SK-N-SH treated with all-trans-retinoic acid at 6 μM for 48 hours (cell line): ENCODE data around the gene HRCT1.

Experiments
- ATAC-seq: fragments of 200-7000 bp; cut with Tn5 transposase; 3 replicates; pipeline ENCODE4 v1.9.1; 2020; ENCODE audit warnings: mild to moderate bottlenecking, moderate library complexity
- ARNTL ChIP-seq: fragments of 450-650 bp; formaldehyde crosslinking; IDR thresholded peaks from 2 replicates; pipeline ENCODE4 v1.5.0; 2020; ENCODE audit warnings: low read depth, mild to moderate bottlenecking, moderate library complexity, borderline replicate concordance
- BACH2 ChIP-seq: fragments of 250-450 bp; sonication (Bioruptor Pico); IDR thresholded peaks from 2 replicates; pipeline ENCODE4 v1.9.0; 2021; ENCODE audit warnings: mild to moderate bottlenecking, borderline replicate concordance
- CSDC2 ChIP-seq: fragments of 250-450 bp; sonication (Bioruptor Pico); IDR thresholded peaks from 2 replicates; pipeline ENCODE4 v1.5.0; 2020; ENCODE audit warnings: mild to moderate bottlenecking, moderate library complexity
- ESRRG ChIP-seq: fragments of 250-450 bp; sonication (Bioruptor Pico); IDR thresholded peaks from 2 replicates; pipeline ENCODE4 v1.6.1; 2021; ENCODE audit warnings: mild to moderate bottlenecking
- GLIS3 ChIP-seq: fragments of 250-450 bp; sonication (Bioruptor Pico); IDR thresholded peaks from 2 replicates; pipeline ENCODE4 v1.5.0; 2020; ENCODE audit warnings: mild to moderate bottlenecking, moderate library complexity
- ISL1 ChIP-seq: fragments of 250-450 bp; sonication (Bioruptor Pico); IDR thresholded peaks from 2 replicates; pipeline ENCODE4 v2.1.2; 2022; ENCODE audit warnings: mild to moderate bottlenecking, moderate library complexity
- OSR1 ChIP-seq: fragments of 250-450 bp; sonication (Bioruptor Pico); IDR thresholded peaks from 2 replicates; pipeline ENCODE4 v1.8.0; 2022; ENCODE audit warnings: moderate library complexity, mild to moderate bottlenecking, inconsistent platforms
- PPARA ChIP-seq: fragments of 250-450 bp; sonication (Bioruptor Pico); IDR thresholded peaks from 2 replicates; pipeline ENCODE4 v1.5.0; 2020; ENCODE audit warnings: mild to moderate bottlenecking, borderline replicate concordance
- RARB ChIP-seq: fragments of 250-450 bp; sonication (Bioruptor Pico); IDR thresholded peaks from 2 replicates; pipeline ENCODE4 v1.8.0; 2021; ENCODE audit warnings: mild to moderate bottlenecking, moderate library complexity
- SNAI2 ChIP-seq: fragments of 250-450 bp; sonication (Bioruptor Pico); IDR thresholded peaks from 2 replicates; pipeline ENCODE4 v1.5.0; 2020; ENCODE audit warnings: mild to moderate bottlenecking, moderate library complexity
- TCF4 ChIP-seq: fragments of 250-450 bp; sonication (Bioruptor Pico); IDR thresholded peaks from 2 replicates; pipeline ENCODE4 v1.8.0; 2021; ENCODE audit warnings: mild to moderate bottlenecking, moderate library complexity, borderline replicate concordance
- TOX ChIP-seq: fragments of 250-450 bp; sonication (Bioruptor Pico); IDR thresholded peaks from 2 replicates; pipeline ENCODE4 v1.8.0; 2021; ENCODE audit warnings: mild to moderate bottlenecking, moderate library complexity, borderline replicate concordance
- ZFP3 ChIP-seq: fragments of 250-450 bp; sonication (Bioruptor Pico); IDR thresholded peaks from 2 replicates; pipeline ENCODE4 v1.5.0; 2020; ENCODE audit warnings: mild to moderate bottlenecking, moderate library complexity
- ZFP30 ChIP-seq: fragments of 450-650 bp; formaldehyde crosslinking; IDR thresholded peaks from 2 replicates; pipeline ENCODE4 v1.5.0; 2022; ENCODE audit warnings: mild to moderate bottlenecking, moderate library complexity
- ZNF565 ChIP-seq: fragments of 450-650 bp; formaldehyde crosslinking; conservative IDR thresholded peaks from 2 replicates; pipeline ENCODE4 v1.5.0; 2020; ENCODE audit warnings: low read depth, mild to moderate bottlenecking, moderate library complexity
- ZNF70 ChIP-seq: fragments of 450-650 bp; formaldehyde crosslinking; IDR thresholded peaks from 2 replicates; pipeline ENCODE4 v1.5.0; 2020; ENCODE audit warnings: mild to moderate bottlenecking, moderate library complexity
- ZNF8 ChIP-seq: fragments of 450-650 bp; formaldehyde crosslinking; IDR thresholded peaks from 2 replicates; pipeline ENCODE4 v1.5.0; 2020; ENCODE audit warnings: mild to moderate bottlenecking, moderate library complexity
- TF ChIP-seq, protein P1 (sequence below): fragments of 250-450 bp; sonication (Bioruptor Pico); IDR thresholded peaks from 2 replicates; pipeline ENCODE4 v1.5.1; 2020; ENCODE audit warnings: low read depth, mild to moderate bottlenecking, moderate library complexity
- TF ChIP-seq, protein P2 (sequence below): fragments of 250-450 bp; sonication (Bioruptor Pico); IDR thresholded peaks from 2 replicates; pipeline ENCODE4 v1.8.0; 2021; ENCODE audit warnings: low read depth, mild to moderate bottlenecking, moderate library complexity, borderline replicate concordance
- TF ChIP-seq, protein P3 (sequence below): fragments of 250-450 bp; sonication (Bioruptor Pico); IDR thresholded peaks from 2 replicates; pipeline ENCODE4 v1.5.1; 2021; ENCODE audit warnings: mild to moderate bottlenecking, moderate library complexity
- TF ChIP-seq, protein P4 (sequence below): fragments of 250-450 bp; sonication (Bioruptor Pico); IDR thresholded peaks from 2 replicates; pipeline ENCODE4 v1.5.0; 2020; ENCODE audit warnings: mild to moderate bottlenecking, moderate library complexity

HRCT1 gene

DNA sequence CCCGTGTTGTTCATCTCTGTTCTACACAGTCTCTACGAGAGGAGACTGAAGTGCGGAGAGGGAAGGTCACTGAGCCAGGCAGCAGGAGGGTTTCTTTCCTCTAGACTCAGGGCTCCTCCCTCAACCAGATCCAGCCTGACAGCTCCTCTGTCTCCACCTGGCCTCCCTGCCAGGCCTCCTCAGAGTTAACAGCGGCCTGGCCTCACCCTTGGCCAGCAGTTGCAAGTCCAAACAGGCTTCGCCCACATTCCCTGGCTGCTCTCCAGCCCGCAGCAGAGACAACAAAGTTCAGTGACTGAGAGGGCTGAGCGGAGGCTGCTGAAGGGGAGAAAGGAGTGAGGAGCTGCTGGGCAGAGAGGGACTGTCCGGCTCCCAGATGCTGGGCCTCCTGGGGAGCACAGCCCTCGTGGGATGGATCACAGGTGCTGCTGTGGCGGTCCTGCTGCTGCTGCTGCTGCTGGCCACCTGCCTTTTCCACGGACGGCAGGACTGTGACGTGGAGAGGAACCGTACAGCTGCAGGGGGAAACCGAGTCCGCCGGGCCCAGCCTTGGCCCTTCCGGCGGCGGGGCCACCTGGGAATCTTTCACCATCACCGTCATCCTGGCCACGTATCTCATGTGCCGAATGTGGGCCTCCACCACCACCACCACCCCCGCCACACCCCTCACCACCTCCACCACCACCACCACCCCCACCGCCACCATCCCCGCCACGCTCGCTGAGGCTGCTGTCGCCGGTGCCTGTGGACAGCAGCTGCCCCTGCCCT, at the start of gene HRCT1:
Gene HRCT1, plus strand, starts transcription at position 291 of the 768 bp plus-strand sequence. Its CDS starts 86 bp downstream, at position 377.
- ATAC-seq, result peak; percentile 76
- TF ChIP-seq ZFP3 (CRISPR knock-in tag), result peak; percentile 75
- peak; percentile 27; the same call in 1 of the 2 replicates for TF ChIP-seq SNAI2 (CRISPR knock-in tag)
- no peak; the same call in 1 of the 2 replicates for TF ChIP-seq ZFP30

DNA sequence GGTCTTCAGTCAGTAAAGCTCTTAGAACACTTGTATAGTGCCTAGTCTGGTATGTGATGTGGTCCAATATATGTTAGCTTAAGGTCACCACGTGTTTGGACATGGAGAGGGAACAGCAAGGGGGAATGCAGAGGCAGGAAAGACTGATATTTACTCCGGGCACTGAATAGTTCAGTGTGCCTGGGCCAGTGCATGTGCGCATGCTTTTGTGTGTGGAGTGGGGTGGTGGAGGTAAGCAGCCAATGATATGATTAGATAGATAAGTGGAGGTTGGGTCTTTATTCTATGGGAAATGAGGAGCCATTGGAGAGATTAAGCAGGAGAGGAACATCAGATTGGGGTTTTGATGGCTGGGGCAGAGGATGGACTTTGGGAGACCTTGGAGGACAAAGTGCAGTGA, 49.8 kb upstream of the HRCT1 start:
- no peak for ATAC-seq
- no peak for TF ChIP-seq ESRRG (CRISPR knock-in tag)
- no peak for TF ChIP-seq TOX
- TF ChIP-seq ZFP3 (CRISPR knock-in tag), result no peak
- TF ChIP-seq, protein P1, sequence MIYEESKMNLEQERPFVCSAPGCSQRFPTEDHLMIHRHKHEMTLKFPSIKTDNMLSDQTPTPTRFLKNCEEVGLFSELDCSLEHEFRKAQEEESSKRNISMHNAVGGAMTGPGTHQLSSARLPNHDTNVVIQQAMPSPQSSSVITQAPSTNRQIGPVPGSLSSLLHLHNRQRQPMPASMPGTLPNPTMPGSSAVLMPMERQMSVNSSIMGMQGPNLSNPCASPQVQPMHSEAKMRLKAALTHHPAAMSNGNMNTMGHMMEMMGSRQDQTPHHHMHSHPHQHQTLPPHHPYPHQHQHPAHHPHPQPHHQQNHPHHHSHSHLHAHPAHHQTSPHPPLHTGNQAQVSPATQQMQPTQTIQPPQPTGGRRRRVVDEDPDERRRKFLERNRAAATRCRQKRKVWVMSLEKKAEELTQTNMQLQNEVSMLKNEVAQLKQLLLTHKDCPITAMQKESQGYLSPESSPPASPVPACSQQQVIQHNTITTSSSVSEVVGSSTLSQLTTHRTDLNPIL (CRISPR knock-in tag), result no peak
- no peak for TF ChIP-seq PPARA
- TF ChIP-seq ARNTL (CRISPR knock-in tag), result no peak
- no peak for TF ChIP-seq ISL1 (CRISPR knock-in tag)
- TF ChIP-seq, protein P2, sequence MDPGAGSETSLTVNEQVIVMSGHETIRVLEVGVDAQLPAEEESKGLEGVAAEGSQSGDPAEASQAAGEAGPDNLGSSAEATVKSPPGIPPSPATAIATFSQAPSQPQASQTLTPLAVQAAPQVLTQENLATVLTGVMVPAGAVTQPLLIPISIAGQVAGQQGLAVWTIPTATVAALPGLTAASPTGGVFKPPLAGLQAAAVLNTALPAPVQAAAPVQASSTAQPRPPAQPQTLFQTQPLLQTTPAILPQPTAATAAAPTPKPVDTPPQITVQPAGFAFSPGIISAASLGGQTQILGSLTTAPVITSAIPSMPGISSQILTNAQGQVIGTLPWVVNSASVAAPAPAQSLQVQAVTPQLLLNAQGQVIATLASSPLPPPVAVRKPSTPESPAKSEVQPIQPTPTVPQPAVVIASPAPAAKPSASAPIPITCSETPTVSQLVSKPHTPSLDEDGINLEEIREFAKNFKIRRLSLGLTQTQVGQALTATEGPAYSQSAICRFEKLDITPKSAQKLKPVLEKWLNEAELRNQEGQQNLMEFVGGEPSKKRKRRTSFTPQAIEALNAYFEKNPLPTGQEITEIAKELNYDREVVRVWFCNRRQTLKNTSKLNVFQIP (CRISPR knock-in tag), result no peak
- TF ChIP-seq ZFP30, result no peak
- TF ChIP-seq, protein P3, sequence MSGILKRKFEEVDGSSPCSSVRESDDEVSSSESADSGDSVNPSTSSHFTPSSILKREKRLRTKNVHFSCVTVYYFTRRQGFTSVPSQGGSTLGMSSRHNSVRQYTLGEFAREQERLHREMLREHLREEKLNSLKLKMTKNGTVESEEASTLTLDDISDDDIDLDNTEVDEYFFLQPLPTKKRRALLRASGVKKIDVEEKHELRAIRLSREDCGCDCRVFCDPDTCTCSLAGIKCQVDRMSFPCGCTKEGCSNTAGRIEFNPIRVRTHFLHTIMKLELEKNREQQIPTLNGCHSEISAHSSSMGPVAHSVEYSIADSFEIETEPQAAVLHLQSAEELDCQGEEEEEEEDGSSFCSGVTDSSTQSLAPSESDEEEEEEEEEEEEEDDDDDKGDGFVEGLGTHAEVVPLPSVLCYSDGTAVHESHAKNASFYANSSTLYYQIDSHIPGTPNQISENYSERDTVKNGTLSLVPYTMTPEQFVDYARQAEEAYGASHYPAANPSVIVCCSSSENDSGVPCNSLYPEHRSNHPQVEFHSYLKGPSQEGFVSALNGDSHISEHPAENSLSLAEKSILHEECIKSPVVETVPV (CRISPR knock-in tag), result no peak
- no peak for TF ChIP-seq SNAI2 (CRISPR knock-in tag)
- no peak for TF ChIP-seq TCF4 (CRISPR knock-in tag)
- no peak for TF ChIP-seq ZNF70 (CRISPR knock-in tag)

DNA sequence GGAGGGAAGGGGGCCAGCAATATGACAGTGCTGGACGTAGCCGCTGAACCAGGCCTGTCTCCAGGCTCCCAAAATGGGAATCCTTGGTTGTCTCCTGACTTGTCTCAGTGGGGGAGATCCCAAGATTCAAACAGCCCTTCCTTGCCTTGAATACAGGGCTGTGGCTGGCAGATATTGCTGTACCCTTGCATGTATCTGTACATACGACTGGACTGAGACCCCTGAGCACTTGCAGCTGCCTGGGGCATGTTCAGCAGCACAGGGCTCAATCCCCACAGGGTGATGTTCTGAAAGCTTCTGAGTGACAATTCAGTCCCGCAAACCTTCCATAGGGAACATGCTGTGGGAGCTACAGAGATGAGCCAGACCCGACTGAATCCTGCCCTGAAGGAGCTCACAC, 49.1 kb upstream of the HRCT1 start:
- no peak for ATAC-seq
- no peak for TF ChIP-seq RARB (CRISPR knock-in tag)

DNA sequence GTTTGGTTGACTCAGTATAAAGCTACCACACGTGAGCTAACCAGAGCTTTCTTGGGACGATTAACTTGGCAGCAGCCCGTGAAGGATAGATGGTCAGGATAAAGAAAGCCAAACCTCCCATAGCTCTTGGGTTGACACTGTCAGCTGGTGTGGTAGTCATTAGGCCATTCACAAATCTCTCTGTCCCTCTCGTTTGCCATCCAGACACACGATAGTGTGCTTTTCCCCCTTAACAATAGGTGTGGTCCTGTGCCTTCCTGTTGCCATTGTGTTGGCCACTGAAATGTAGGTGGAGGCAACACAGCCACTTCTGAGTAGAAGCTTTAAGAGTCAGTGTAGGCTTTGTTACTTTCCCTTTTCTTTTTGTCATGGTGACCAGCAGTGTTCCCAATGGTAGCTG, 47.5 kb upstream of the HRCT1 start:
- TF ChIP-seq BACH2 (CRISPR knock-in tag), result no peak
- no peak for TF ChIP-seq ZFP30
- TF ChIP-seq, protein P2 (CRISPR knock-in tag), result no peak
- no peak for TF ChIP-seq ISL1 (CRISPR knock-in tag)
- no peak for TF ChIP-seq ZNF70 (CRISPR knock-in tag)
- TF ChIP-seq PPARA, result no peak
- no peak for TF ChIP-seq ZNF8 (CRISPR knock-in tag)
- TF ChIP-seq SNAI2 (CRISPR knock-in tag), result no peak
- TF ChIP-seq CSDC2 (CRISPR knock-in tag), result no peak
- TF ChIP-seq TOX, result no peak
- no peak for TF ChIP-seq OSR1 (CRISPR knock-in tag)
- ATAC-seq, result no peak

DNA sequence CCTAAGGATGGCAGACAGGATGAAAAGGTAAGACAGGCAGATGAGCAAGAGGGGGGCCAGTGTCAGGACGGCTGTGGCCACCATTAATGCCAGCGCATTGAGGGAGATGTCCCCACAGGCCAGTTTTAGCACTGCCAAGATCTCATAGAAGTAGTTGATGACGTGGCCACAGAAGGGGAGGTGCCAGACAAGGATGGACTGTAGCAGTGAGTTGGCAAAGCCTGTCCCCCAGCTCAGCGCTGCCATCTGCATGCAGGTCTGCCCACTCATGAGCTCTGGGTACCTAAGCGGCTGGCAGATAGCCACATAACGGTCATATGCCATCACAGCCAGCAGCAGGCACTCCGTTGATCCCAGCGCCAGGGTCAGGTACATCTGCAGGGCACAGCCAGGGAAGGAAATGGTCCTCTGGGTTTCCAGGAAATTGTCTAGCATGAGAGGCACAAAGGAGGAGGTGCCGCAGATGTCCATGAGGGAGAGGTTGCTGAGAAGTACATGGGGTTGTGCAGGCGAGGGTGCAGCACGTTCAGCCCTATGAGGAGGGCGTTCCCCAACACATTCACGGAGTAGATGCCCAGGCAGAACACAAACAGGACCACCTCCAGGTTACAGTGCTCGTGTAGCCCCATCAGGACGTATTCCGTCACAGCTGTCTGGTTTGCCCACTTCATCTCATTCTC, 46.6 kb upstream of the HRCT1 start:
- TF ChIP-seq RARB (CRISPR knock-in tag) (no peak), GLIS3 (CRISPR knock-in tag) (no peak), OSR1 (CRISPR knock-in tag) (no peak), ZNF8 (CRISPR knock-in tag) (no peak), TCF4 (CRISPR knock-in tag) (no peak), TOX (no peak), ZNF565 (CRISPR knock-in tag) (no peak)
- TF ChIP-seq, protein P2 (CRISPR knock-in tag), result no peak
- TF ChIP-seq, protein P4, sequence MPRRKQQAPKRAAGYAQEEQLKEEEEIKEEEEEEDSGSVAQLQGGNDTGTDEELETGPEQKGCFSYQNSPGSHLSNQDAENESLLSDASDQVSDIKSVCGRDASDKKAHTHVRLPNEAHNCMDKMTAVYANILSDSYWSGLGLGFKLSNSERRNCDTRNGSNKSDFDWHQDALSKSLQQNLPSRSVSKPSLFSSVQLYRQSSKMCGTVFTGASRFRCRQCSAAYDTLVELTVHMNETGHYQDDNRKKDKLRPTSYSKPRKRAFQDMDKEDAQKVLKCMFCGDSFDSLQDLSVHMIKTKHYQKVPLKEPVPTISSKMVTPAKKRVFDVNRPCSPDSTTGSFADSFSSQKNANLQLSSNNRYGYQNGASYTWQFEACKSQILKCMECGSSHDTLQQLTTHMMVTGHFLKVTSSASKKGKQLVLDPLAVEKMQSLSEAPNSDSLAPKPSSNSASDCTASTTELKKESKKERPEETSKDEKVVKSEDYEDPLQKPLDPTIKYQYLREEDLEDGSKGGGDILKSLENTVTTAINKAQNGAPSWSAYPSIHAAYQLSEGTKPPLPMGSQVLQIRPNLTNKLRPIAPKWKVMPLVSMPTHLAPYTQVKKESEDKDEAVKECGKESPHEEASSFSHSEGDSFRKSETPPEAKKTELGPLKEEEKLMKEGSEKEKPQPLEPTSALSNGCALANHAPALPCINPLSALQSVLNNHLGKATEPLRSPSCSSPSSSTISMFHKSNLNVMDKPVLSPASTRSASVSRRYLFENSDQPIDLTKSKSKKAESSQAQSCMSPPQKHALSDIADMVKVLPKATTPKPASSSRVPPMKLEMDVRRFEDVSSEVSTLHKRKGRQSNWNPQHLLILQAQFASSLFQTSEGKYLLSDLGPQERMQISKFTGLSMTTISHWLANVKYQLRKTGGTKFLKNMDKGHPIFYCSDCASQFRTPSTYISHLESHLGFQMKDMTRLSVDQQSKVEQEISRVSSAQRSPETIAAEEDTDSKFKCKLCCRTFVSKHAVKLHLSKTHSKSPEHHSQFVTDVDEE (CRISPR knock-in tag), result no peak
- TF ChIP-seq, all 23 proteins: peak for 0
- ATAC-seq, result peak; percentile 67
